Astrocyte (in vitro differentiated cells and primary cell): ENCODE data around the gene TRPV5. TPM values are rescaled to one million over a fixed set of nuclear protein-coding genes. Genes with fewer than 3 reads are reported as not detected.

Experiments used
- DNase-seq: peaks from one replicate; pipeline ENCODE4 v3.0.0-alpha.2; 2010; ENCODE audit warnings: low read depth
- FAIRE-seq: peaks from 2 replicates; lab custom pipeline; 2011; peaks lifted over from hg19 to GRCh38; lab: Jason Lieb, UNC
- H2AFZ ChIP-seq: 2 replicates; pipeline ENCODE4 v1.6.0; 2012; ENCODE audit warnings: low read depth, low read length, inconsistent platforms
- H3K27ac ChIP-seq: 2 replicates; pipeline ENCODE4 v1.5.1; 2011; ENCODE audit warnings: low read depth, low read length, inconsistent platforms
- H3K27me3 ChIP-seq: 2 replicates; pipeline ENCODE4 v1.6.0; 2011; ENCODE audit warnings: low read length, inconsistent platforms; ENCODE audit not compliant: insufficient read depth
- H3K36me3 ChIP-seq: 2 replicates; pipeline ENCODE4 v1.5.1; 2011; ENCODE audit warnings: low read length, inconsistent platforms; ENCODE audit not compliant: insufficient read depth
- H3K4me1 ChIP-seq: 2 replicates; pipeline ENCODE4 v1.5.1; 2011; ENCODE audit warnings: low read length, inconsistent platforms; ENCODE audit not compliant: insufficient read depth
- H3K4me2 ChIP-seq: 2 replicates; pipeline ENCODE4 v1.6.0; 2012; ENCODE audit warnings: low read length, inconsistent platforms
- H3K4me3 ChIP-seq: 2 replicates; pipeline ENCODE4 v1.5.1; 2011; ENCODE audit warnings: low read depth, mild to moderate bottlenecking, low read length, inconsistent platforms; ENCODE audit not compliant: insufficient read depth
- H3K79me2 ChIP-seq: 2 replicates; pipeline ENCODE4 v1.6.0; 2012; ENCODE audit warnings: mild to moderate bottlenecking, low read length, inconsistent platforms; ENCODE audit not compliant: insufficient read depth
- H3K9ac ChIP-seq: 2 replicates; pipeline ENCODE4 v1.6.0; 2012; ENCODE audit warnings: mild to moderate bottlenecking, low read length, inconsistent platforms
- H3K9me3 ChIP-seq: 2 replicates; pipeline ENCODE4 v1.5.1; 2012; ENCODE audit warnings: low read depth, mild to moderate bottlenecking, low read length, inconsistent platforms; ENCODE audit not compliant: insufficient read depth
- H4K20me1 ChIP-seq: 2 replicates; pipeline ENCODE4 v1.6.0; 2012; ENCODE audit warnings: low read length, inconsistent platforms; ENCODE audit not compliant: insufficient read depth
- H3K27ac Mint-ChIP-seq: one replicate; pipeline ENCODE4 v1.8.0; 2021; ENCODE audit warnings: mild to moderate bottlenecking, mixed read lengths; ENCODE audit not compliant: unreplicated experiment
- H3K27me3 Mint-ChIP-seq: one replicate; pipeline ENCODE4 v1.8.0; 2021; ENCODE audit warnings: low read depth, mixed read lengths; ENCODE audit not compliant: unreplicated experiment
- H3K36me3 Mint-ChIP-seq: one replicate; pipeline ENCODE4 v1.8.0; 2021; ENCODE audit warnings: low read depth, mixed read lengths; ENCODE audit not compliant: unreplicated experiment
- H3K4me1 Mint-ChIP-seq: one replicate; pipeline ENCODE4 v1.8.0; 2021; ENCODE audit warnings: low read depth, mixed read lengths; ENCODE audit not compliant: unreplicated experiment
- H3K4me3 Mint-ChIP-seq: one replicate; pipeline ENCODE4 v1.8.0; 2021; ENCODE audit warnings: mild to moderate bottlenecking, moderate library complexity, mixed read lengths; ENCODE audit not compliant: unreplicated experiment
- H3K9me3 Mint-ChIP-seq: one replicate; pipeline ENCODE4 v1.8.0; 2021; ENCODE audit warnings: mild to moderate bottlenecking, mixed read lengths; ENCODE audit not compliant: unreplicated experiment
- EZH2 ChIP-seq: IDR thresholded peaks from 2 replicates; pipeline ENCODE4 v1.6.1; 2012; ENCODE audit warnings: mild to moderate bottlenecking, low read length, inconsistent platforms; ENCODE audit not compliant: insufficient read depth
- total RNA-seq: library from RNA; stranded (reverse); gene quantifications from 2 replicates; pipeline ENCODE4 v1.2.1, GENCODE V29; 2021
- TF ChIP-seq, protein P1 (sequence below): IDR thresholded peaks from 2 replicates; pipeline ENCODE4 v1.5.1; 2011; ENCODE audit warnings: low read depth, mild to moderate bottlenecking, inconsistent platforms, low read length, moderate library complexity; ENCODE audit not compliant: insufficient read depth

TRPV5 gene
- total RNA-seq, 1 donor from 2014 or later = not detected

DNA sequence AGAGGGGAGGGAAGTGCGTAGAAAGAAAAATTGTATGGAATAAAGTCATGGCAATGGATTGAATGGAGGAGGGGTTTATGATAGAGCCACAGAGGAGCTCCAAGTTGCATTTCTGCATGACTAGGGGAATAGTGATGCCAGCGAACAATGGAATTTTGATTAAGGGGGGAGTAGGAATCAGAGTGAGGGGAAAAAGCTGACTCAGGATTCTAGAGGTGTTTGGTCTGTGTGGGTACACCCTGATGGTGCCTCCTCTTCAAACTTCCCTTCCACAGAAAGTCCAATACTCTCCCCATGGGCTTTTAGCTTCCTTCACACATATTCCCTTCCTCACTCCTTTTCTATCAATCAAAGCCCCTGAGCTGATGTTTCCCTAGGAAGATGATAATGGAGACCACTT, 30.4 kb upstream of the TRPV5 start:
- Histone ChIP-seq H3K36me3 (no peaks in the 10 kb centered on the region), H4K20me1 (no peaks in the 10 kb centered on the region), H2AFZ (no peak overlapping the region), H3K4me2 (no peak overlapping the region), H3K79me2 (no peaks in the 10 kb centered on the region), H3K27me3 (peaks cover 4% of the 10 kb centered on the region), H3K4me3 (no peak overlapping the region), H3K4me1 (no peaks in the 10 kb centered on the region), H3K9ac (no peak overlapping the region), H3K9me3 (no peaks in the 10 kb centered on the region), H3K27ac (no peak overlapping the region)
- H3K9me3 Mint-ChIP-seq = peaks cover 3% of the 10 kb centered on the region
- DNase-seq (no peak), FAIRE-seq (no peak)
- no peaks in the 10 kb centered on the region for H3K4me1 Mint-ChIP-seq
- H3K4me3 Mint-ChIP-seq = no peak overlapping the region
- no peak for TF ChIP-seq EZH2
- TF ChIP-seq, protein P1, sequence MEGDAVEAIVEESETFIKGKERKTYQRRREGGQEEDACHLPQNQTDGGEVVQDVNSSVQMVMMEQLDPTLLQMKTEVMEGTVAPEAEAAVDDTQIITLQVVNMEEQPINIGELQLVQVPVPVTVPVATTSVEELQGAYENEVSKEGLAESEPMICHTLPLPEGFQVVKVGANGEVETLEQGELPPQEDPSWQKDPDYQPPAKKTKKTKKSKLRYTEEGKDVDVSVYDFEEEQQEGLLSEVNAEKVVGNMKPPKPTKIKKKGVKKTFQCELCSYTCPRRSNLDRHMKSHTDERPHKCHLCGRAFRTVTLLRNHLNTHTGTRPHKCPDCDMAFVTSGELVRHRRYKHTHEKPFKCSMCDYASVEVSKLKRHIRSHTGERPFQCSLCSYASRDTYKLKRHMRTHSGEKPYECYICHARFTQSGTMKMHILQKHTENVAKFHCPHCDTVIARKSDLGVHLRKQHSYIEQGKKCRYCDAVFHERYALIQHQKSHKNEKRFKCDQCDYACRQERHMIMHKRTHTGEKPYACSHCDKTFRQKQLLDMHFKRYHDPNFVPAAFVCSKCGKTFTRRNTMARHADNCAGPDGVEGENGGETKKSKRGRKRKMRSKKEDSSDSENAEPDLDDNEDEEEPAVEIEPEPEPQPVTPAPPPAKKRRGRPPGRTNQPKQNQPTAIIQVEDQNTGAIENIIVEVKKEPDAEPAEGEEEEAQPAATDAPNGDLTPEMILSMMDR = no peak
- no peak overlapping the region for H3K27ac Mint-ChIP-seq
- peaks cover 14% of the 10 kb centered on the region for H3K27me3 Mint-ChIP-seq
- peaks cover 2% of the 10 kb centered on the region for H3K36me3 Mint-ChIP-seq

GRCh38 chr7:142962991-142963390, 29.4 kb upstream of the TRPV5 start:
- Histone ChIP-seq H4K20me1 (no peaks in the 10 kb centered on the region), H3K27me3 (peaks cover 4% of the 10 kb centered on the region), H3K4me2 (no peak overlapping the region), H3K36me3 (no peaks in the 10 kb centered on the region), H3K79me2 (no peaks in the 10 kb centered on the region), H3K4me1 (no peaks in the 10 kb centered on the region), H3K9ac (no peak overlapping the region), H2AFZ (no peak overlapping the region), H3K4me3 (no peak overlapping the region), H3K9me3 (no peaks in the 10 kb centered on the region), H3K27ac (no peak overlapping the region)
- Mint-ChIP-seq H3K4me1 (peaks cover 1% of the 10 kb centered on the region), H3K36me3 (peaks cover 2% of the 10 kb centered on the region), H3K9me3 (peaks cover 3% of the 10 kb centered on the region), H3K4me3 (no peak overlapping the region), H3K27me3 (peaks cover 12% of the 10 kb centered on the region), H3K27ac (no peak overlapping the region)
- TF ChIP-seq, protein P1 = no peak
- no peak for TF ChIP-seq EZH2
- FAIRE-seq = no peak
- no peak for DNase-seq

- Histone ChIP-seq H2AFZ (no peak within 1 kb of the TSS), H3K27ac (no peak within 1 kb of the TSS), H3K9ac (no peak within 1 kb of the TSS), H3K79me2 (no peaks in the 10 kb centered on the region), H3K27me3 (peaks cover 4% of the 10 kb centered on the region), H3K4me1 (no peaks in the 10 kb centered on the region), H3K4me2 (no peak within 1 kb of the TSS), H3K4me3 (no peak within 1 kb of the TSS), H3K9me3 (no peaks in the 10 kb centered on the region), H4K20me1 (no peaks in the 10 kb centered on the region), H3K36me3 (no peaks in the 10 kb centered on the region)
- TF ChIP-seq, protein P1 = no peak
- no peak for DNase-seq
- no peak within 1 kb of the TSS for H3K27ac Mint-ChIP-seq
- H3K9me3 Mint-ChIP-seq = peaks cover 3% of the 10 kb centered on the region
- H3K27me3 Mint-ChIP-seq = peaks cover 12% of the 10 kb centered on the region
- peaks cover 2% of the 10 kb centered on the region for H3K36me3 Mint-ChIP-seq
- no peak within 1 kb of the TSS for H3K4me3 Mint-ChIP-seq
- no peak for FAIRE-seq
- H3K4me1 Mint-ChIP-seq = peaks cover 2% of the 10 kb centered on the region
Observed at GRCh38 chr7:142961973-142962926, 28.7 kb upstream of the TRPV5 start, which contains the start of gene KEL. Gene KEL, minus strand, starts transcription at chr7:142962363. Its CDS starts 157 bp downstream, at chr7:142962206.
